Motor neuron (in vitro differentiated cells): Measurements from ENCODE around the gene UBAC1. TPM values are rescaled to one million over a fixed set of nuclear protein-coding genes. Genes with fewer than 3 reads are reported as not detected.
A peak's percentile ranks its signal among the peaks of the same experiment; 100 is the strongest.

ENCODE experiments used
- ATAC-seq, 8 experiments: fragments of 200-7000 bp; cut with Tn5 transposase; replicated peaks in 6 of 8; 2 replicates each; pipeline ENCODE4 v1.8.0; 2021; ENCODE audit warnings: mild to moderate bottlenecking in 8 of 8, moderate library complexity in 8 of 8
- H3K27ac ChIP-seq, 2 donors: fragments of 250-450 bp; sonication (Bioruptor Pico); 2 replicates each; pipeline ENCODE4 v1.9.0; 2021; ENCODE audit warnings: antibody characterized with exemption in 2 of 2, mild to moderate bottlenecking in 2 of 2, moderate library complexity in 1 of 2
- H3K4me1 ChIP-seq, 2 donors: fragments of 250-450 bp; sonication (Bioruptor Pico); replicated peaks in 1 of 2; 2 replicates each; pipeline ENCODE4 v1.6.1; 2021; ENCODE audit warnings: antibody characterized with exemption in 2 of 2, mild to moderate bottlenecking in 2 of 2, moderate library complexity in 1 of 2
- H3K4me3 ChIP-seq, 5 donors: fragments of 250-450 bp; sonication (Bioruptor Pico); 2 replicates each; pipeline ENCODE4 v1.9.0; 2021; ENCODE audit warnings: antibody characterized with exemption in 5 of 5, mild to moderate bottlenecking in 5 of 5, moderate library complexity in 4 of 5
- WGBS, 10 experiments: fragments of 450-650 bp; shearing (Covaris generic); methylation state at CpG; one replicate each; pipeline ENCODE4 v1.0.0; 2022; 5-methylcytosine and 5-hydroxymethylcytosine counted together
- in situ Hi-C, 9 experiments: fragments of 400-800 bp; cut with MboI; loops; one replicate each; pipeline ENCODE4 v1.15.0; 2021; ENCODE audit warnings: low sequenced_read_pairs in 9 of 9, low pct_unique_long_range_greater_than_20kb in 2 of 9; ENCODE audit not compliant: unreplicated experiment in 9 of 9
- total RNA-seq, 8 experiments: library from RNA; unstranded; fragments of 300-600 nt; gene quantifications; 2 replicates each; pipeline versions ENCODE4 v1.2.3 to v1.2.4, GENCODE V29; 2022

UBAC1 gene
- total RNA-seq, 8 experiments from 2014 or later, result 23.2 to 41.9 (median 29.5) TPM

DNA sequence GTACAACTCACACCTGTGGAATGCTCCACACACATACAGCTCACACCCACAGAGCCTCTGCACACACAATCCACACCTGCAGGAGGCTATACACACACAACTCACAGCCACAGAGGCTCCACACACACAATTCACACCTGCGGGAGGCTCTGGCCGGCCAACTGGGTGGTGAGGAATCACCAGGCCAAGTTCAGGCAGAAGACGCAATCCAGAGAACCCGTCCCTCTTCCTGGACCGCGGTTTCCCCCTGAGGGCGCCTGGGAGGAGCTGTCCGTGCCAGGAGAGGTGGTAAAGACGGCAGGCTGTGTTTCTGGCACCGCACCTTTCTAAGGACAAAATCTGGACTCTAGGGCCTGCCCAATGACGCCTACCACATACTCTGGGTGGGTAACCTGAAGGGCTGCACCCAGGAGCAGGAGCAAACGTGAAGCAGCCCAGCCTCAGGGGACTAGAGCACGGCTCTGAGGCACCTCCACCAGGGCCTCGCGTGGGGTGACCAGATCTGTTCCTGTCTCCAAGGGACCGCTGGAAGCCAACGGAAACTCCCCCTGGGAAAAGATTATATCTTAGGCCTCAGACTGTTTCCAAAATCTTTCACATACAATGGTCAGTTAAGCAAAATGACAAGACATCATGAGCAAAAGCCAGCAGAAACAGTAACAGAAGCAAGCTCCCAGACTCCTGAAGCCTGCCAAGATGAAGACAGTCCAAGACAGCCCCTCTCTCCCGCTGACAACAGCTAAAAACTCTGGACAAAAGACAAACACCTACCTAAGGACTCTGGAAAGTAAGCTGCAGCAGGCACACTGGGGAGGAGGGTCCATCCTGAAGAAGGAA lies 70.8 kb downstream of the UBAC1 start:
- H3K27ac ChIP-seq, result no peak overlapping the region
- H3K4me1 ChIP-seq, result peaks cover 12 to 35% of the 10 kb centered on the region in 2 donors
- ATAC-seq, result peak in 1 of 8 experiments; percentile 5
- H3K4me3 ChIP-seq, result no peak overlapping the region
- in situ Hi-C loops, result no loop called here
- WGBS, 10 experiments, result 70 to 100% (median 95%) methylated on average over 1 to 6 of the region's 18 CpGs; no CpG with 5 or more reads in 2 of the 10 experiments

DNA sequence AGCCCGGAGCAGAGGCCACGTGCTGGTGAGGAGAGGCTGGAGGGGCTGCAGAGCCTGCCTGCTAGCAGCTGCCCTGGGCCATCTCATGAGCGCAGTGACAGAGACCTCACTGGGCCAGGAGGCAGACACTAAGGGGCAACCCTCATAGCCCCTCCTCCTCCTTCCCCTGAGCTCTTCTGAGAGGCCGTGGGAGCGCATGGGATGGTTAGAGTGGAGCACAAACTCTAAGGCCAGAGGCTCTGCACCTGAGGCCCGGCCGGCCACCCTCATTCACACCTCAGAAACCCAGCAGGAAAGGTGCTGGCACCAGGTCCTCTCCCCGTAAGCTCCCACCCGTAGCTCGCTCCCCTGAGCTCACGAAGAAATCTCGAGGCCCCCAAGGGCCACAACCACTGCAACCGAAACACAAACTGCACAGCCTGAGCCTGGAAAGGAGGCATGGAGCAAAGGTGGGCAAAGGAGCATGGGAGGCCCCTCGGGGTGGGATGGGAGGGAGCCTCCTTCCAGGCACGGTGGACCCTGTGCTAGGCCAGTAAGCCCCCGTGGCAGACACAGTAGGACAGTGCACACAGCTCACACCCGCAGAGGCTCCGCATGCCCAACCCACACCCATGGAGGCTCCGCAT lies 71.5 kb downstream of the UBAC1 start:
- Histone ChIP-seq H3K27ac (no peak overlapping the region), H3K4me1 (peaks cover 12 to 42% of the 10 kb centered on the region in 2 donors), H3K4me3 (no peak overlapping the region)
- no peak for ATAC-seq
- WGBS, 10 experiments, result 63 to 95% (median 80%) methylated on average over 1 to 12 of the region's 19 CpGs; no CpG with 5 or more reads in 5 of the 10 experiments
- in situ Hi-C loops, result no loop called here

DNA sequence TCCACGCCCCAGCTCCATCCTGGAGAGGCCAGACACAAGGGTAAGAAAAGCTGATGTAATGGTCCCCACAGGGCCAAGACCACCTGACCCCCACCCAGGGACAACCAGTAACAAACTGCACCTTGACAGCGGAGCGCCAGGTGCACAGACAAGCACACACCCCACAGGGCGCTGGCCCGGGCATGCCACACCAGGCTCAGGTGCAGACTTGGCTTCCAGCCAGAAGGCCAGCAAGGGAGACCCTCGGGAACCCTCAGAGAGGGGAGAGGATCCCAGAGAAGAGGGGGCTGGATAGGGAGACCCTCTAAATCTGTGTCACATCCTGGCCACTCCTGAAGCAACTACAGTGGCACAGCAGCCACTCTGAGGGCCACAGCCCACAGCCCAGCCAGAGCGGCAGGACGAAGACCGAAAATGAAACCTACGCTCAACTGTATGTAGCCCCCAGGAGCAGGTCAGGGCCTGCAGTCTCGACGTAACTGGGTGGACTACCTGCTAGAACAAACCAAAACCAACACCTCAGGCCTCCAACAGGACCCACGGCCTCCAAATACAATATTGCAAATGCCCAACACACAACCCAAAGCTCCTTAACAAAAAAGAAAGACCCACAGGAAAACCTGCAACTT lies 72.3 kb downstream of the UBAC1 start:
- 75 to 100% (median 100%) methylated on average over 1 to 6 of the region's 13 CpGs; no CpG with 5 or more reads in 3 of the 10 experiments for WGBS, 10 experiments
- in situ Hi-C loops, result no loop called here
- Histone ChIP-seq H3K27ac (no peak overlapping the region), H3K4me1 (peaks cover 12 to 44% of the 10 kb centered on the region in 2 donors), H3K4me3 (no peak overlapping the region)
- ATAC-seq, result no peak

DNA sequence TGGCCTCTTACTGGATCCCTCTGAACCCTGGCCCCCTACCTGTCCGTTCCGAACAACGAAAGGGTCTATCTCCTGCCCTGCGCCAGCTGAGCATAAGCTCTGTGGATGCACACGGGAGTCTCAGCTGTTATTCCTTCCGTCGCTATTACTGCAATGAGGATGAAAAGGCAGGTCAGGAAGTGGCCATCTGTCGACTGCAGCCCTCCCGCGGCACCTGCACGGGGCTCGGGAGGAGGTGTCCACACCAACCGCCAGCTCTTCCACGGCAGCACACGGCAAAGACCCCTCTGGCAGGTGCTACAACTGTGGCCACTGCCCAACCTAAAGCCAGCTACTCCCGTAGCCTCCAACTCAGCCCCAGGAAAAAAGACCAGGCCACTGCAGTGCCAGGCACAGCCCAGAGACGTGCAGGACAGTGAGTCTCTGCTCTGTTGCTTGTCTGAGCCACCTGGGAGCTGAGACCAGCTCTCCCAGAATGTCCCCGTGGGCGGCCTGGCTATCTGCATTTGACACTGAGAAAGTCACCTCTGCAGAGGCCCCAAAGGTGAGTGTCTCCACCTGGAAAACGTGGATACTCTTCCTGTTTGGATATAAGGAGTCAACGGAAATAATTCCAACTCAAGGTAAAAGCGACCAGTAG lies 72.9 kb downstream of the UBAC1 start:
- H3K27ac ChIP-seq, result peak overlapping the region in 1 of 2 donors; percentile 24
- H3K4me3 ChIP-seq, result no peak overlapping the region
- in situ Hi-C loops, result no loop called here
- ATAC-seq, result peak in 2 of 8 experiments; percentile 9 to 13
- WGBS, 10 experiments, result 90 to 100% (median 94%) methylated on average over 1 to 8 of the region's 22 CpGs; no CpG with 5 or more reads in 7 of the 10 experiments
- H3K4me1 ChIP-seq, result peaks cover 12 to 44% of the 10 kb centered on the region in 2 donors

DNA sequence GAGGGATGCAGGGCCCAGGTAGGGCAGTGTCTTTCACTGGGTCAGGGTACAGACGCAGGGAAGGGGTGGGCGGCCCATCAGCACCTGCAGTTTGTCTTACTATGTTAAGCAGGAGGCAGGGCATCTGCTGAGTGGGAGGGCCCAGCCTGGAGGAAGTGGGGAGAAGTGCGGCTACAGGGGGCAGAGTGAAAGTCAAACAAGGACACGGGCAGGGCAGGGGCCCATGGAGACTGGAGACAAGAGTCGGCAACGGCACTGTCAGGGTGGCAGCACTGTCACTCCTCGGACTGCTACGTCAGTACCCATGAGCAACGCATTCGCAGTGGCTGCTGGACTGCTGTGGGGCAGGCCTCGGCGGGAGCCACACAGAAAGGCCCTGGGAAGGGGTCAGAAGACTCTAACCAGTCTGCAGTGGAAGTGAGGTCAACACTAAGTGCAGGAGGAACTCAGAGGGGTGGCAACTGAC lies 73.6 kb downstream of the UBAC1 start:
- in situ Hi-C loops, result no loop called here
- peaks cover 12 to 44% of the 10 kb centered on the region in 2 donors for H3K4me1 ChIP-seq
- H3K4me3 ChIP-seq, result no peak overlapping the region
- no peak overlapping the region for H3K27ac ChIP-seq
- peak in 5 of 8 experiments; percentile 20 to 52 (median 47) for ATAC-seq
- 28 to 100% (median 60%) methylated on average over 1 to 5 of the region's 12 CpGs; no CpG with 5 or more reads in 5 of the 10 experiments for WGBS, 10 experiments

DNA sequence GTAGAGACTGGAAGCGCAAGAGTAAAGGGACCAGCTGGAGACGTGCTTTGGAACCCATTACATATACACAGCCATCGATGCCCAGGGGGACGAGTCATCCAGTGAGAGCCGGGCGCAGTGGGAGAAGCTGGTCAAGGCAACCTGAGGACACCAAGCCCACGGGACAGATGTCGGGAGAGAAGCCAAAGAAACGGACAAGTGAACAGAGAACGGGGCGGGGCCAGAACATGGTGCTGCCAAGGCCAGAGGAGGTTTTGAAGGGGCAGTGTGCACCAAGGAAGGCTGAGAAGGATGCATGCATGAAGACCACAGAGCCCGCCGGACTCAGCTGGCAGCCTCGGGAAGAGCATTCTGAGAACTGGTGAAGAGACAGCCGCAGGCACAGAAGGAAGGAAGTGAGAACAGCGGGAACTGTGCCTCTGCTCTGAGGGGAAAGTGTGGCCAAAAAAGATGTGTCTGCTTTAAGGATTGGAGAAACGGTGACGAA lies 74.1 kb downstream of the UBAC1 start:
- in situ Hi-C loops, result no loop called here
- 33 to 100% (median 79%) methylated on average over 1 to 11 of the region's 18 CpGs; no CpG with 5 or more reads in 2 of the 10 experiments for WGBS, 10 experiments
- Histone ChIP-seq H3K4me3 (no peak overlapping the region), H3K4me1 (peaks cover 12 to 44% of the 10 kb centered on the region in 2 donors), H3K27ac (no peak overlapping the region)
- no peak for ATAC-seq

DNA sequence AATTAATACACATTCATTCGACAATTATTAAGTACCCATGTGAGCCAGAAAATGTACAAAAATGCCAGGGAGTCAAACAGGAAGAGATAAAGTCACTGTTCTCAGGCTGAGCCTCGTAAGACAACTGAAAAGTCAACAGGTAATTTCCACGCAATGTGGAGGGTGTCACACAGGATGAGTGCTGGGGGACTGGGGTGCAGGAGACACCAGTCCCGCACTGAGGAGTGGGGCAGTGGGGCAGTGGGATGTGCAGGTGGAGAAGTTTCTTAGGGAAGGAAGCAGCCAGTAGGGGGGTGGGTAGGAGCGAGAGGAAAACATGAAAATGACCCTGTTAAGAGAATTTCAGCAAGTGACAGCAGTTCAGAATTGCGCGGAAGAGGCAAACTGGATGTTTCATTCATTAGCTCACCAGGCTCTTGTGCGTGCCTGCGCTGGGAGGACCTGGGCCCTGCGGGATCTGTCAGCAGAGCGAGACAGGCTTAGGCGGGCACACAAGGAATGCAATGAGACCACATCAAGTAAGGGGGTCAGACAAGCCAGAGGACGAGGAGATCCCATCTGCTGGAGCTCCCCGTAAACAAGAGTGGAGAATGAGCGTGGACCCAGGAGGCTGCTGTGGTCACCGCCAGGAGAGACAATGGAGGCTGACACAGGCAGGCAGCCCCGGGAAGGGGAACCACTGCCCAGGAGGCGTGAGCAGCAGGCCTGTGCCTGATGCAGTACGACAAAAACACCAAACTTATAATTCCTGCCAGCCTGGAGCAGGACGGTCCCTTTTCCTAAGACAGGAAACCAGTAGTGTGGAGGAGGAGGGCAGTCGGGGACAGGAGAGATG lies 74.8 kb downstream of the UBAC1 start:
- 61 to 100% (median 92%) methylated on average over 2 to 10 of the region's 21 CpGs; no CpG with 5 or more reads in 2 of the 10 experiments for WGBS, 10 experiments
- in situ Hi-C loops, result no loop called here
- H3K27ac ChIP-seq, result no peak overlapping the region
- H3K4me1 ChIP-seq, result peaks cover 12 to 42% of the 10 kb centered on the region in 2 donors
- ATAC-seq, result no peak
- no peak overlapping the region for H3K4me3 ChIP-seq

DNA sequence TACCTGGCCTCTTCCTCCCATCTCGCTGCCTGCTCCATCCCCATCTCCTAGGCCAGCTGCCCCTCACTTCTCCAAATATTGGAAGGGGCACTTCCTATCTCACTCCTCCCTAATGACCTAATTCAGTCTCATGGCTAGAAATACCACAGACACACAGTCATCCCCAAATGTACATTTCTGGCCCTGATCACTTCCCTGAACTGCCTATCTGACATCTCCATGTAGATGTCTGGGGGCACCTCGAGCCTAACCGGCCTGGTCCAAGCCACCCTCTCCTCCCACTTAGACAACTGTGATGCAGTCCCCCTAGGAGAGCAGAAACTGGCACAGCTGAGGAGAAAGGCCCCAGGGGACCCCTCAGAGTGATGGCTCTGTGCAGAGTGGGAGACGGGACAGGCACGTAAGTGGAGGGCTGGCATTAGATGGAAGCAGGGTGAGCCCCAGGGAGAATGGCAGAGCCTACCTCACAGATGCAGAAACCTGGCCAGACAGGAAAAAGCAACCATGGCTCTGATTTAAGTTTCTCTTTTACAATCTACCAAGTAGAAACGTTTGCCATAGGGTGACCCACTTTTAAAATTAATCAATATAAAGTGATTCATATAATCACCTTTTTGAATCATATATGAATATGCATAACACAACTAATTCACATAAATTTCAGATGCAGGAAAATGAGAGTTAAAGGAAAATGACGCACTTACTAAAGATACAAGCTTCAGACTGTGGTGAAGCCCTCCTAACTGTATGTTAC lies 75.9 kb downstream of the UBAC1 start:
- in situ Hi-C loops, result no loop called here
- WGBS, 10 experiments, result 29 to 100% (median 67%) methylated on average over 1 to 7 of the region's 7 CpGs; no CpG with 5 or more reads in 3 of the 10 experiments
- Histone ChIP-seq H3K4me1 (peaks cover 6 to 38% of the 10 kb centered on the region in 2 donors), H3K27ac (no peak overlapping the region), H3K4me3 (no peak overlapping the region)
- ATAC-seq, result peak in 3 of 8 experiments; percentile 44 to 94 (median 85)

DNA sequence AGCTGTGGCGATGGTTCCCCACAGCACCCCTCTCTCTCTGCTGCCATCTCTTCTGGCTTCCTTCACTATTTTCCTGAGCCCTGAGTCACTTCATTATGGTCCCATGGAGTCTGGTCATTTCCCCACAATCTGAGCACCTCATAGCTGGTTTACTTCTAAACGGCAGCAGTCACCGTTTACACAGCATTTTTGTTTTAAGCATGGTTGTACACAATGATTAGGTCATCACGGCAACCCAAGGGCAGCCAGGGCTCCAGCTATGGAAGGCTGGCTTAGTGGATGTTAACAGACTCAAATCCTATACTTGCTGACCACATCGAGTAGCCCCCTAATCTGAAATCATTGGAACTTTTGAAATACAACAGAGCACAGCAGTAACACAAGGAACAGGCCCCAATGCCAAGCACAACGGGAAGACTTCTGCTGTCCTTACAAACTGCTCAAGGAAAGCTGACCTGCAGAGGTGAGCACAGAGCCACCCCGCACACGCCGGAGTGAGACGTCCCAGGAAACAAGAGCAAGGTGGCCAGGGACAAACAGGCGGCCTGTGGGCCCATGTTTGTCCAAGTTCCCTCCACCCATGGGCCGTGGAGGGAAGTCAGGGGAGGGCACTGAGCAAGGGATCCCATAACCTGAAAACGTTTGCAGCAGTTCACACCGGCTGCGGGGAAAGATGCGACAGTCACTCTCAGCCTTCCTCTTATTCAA lies 76.7 kb downstream of the UBAC1 start:
- no peak overlapping the region for H3K27ac ChIP-seq
- in situ Hi-C loops, result no loop called here
- H3K4me3 ChIP-seq, result no peak overlapping the region
- WGBS, 10 experiments, result 56 to 100% (median 82%) methylated on average over 1 to 6 of the region's 16 CpGs; no CpG with 5 or more reads in 2 of the 10 experiments
- peaks cover 8 to 34% of the 10 kb centered on the region in 2 donors for H3K4me1 ChIP-seq
- peak in 4 of 8 experiments; percentile 27 to 75 (median 53) for ATAC-seq

DNA sequence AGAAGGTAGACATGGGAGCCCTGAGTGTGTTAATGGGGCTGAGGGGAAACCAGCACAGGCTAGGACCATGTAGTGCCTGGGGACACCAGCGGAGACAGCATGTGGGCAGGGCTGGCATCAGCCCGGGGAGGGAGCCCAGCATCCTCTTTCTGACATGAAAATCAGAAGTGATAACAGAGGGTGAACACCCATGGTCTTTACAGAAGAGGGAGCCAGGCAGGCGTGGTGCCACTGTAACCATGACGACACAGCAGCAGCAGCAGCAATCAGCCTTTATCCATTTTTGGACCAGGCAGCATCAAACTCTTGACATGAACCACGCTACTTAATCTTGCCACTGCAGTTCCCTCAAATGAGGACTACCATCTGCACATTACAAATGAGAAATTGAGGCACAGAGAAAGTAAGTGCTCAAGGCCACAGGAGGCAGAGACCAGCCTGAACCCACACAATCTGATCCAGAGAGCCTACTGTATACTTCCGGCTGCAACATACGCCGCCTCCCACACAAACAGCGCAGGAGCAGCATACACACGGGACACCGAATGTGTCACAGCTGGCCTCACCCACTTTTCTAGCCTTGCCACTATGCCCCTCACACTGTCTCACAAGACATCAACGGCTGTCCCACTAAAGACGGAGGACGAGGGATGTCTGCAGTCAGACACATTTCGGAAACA lies 77.6 kb downstream of the UBAC1 start:
- ATAC-seq, result no peak
- Histone ChIP-seq H3K4me1 (peaks cover 3 to 25% of the 10 kb centered on the region in 2 donors), H3K4me3 (no peak overlapping the region), H3K27ac (no peak overlapping the region)
- in situ Hi-C loops, result no loop called here
- 87 to 95% (median 93%) methylated on average over 2 to 8 of the region's 15 CpGs; no CpG with 5 or more reads in 3 of the 10 experiments for WGBS, 10 experiments
